ENCODE results near the gene TMEM200C.

The TMEM200C gene

GRCh38 chr18:5895299-5895875, at the start of gene TMEM200C:
Gene TMEM200C (minus strand): TSS chr18:5895522. CDS start chr18:5892063, 3,459 bp downstream.
- no peak for DNase-seq (ENCODE audit: low read depth)

- DNase-seq (ENCODE audit: low read depth), result no peak
Observed at GRCh38 chr18:5944448-5944847, 49.1 kb upstream of the TMEM200C start.

DNA sequence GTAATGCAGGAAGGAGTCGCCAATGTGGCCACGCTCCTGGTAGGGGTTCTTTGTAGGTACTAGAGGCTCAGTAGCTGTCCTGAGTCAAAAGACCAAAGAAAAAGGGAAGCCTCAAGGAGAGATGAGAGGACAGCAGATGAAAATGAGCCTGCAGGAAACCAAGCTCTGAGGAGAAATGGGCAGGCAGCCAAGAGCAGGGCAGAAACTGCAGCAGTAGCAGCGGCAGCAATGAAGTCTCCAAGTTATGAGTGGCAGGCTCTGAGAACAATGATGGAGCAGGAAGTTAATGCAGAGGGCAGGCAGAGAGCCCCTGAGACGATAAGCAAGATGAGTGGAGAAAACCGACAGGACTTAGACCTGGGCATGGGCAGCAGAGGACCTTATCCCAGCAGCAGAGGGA, 48.2 kb upstream of the TMEM200C start:
- no peak for DNase-seq (ENCODE audit: low read depth)

GRCh38 chr18:5942591-5942990, 47.3 kb upstream of the TMEM200C start:
- no peak for DNase-seq (ENCODE audit: low read depth)

- no peak for DNase-seq (ENCODE audit: low read depth)
Observed at GRCh38 chr18:5941890-5942289, 46.6 kb upstream of the TMEM200C start.

- no peak for DNase-seq (ENCODE audit: low read depth)
Observed at GRCh38 chr18:5939801-5940667, 44.7 kb upstream of the TMEM200C start.

DNA sequence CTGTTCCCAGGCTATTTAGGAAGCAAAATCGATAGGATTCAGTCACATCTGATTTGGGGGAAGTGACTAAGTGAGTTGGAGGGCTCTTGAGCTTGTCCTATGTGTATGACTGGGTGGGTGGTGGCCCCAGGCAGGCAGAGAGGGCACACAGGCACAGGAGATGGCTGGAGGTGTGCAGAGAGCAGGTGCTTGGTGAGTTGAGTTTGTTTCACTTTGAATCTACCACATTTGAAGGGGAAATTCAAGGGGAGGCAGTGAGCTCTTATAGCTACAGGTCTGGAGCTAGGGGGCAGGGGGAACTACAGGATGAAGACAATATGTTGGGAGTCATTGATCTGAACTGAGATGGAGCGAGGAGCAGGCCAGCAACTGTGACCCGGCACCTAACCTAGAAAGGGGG, 42.5 kb upstream of the TMEM200C start:
- DNase-seq (ENCODE audit: low read depth), result no peak

DNA sequence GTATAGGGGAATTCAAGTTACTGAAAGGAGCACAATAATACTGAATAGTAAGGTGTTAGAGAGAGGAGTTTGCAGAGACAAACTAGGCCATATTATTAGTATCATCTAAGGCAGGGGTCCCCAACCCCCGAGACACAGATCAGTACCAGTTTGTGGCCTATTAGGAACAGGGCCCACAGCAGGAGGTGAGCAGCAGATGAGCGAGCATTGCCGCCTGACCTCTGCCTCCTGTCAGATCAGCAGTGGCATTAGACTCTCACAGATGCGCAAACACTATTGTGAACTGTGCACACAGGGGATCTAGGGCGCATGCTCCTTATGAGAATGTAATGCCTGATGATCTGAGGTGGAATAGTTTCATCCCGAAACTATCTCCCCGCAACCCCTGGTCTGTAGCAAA, 41.8 kb upstream of the TMEM200C start:
- no peak for DNase-seq (ENCODE audit: low read depth)

DNA sequence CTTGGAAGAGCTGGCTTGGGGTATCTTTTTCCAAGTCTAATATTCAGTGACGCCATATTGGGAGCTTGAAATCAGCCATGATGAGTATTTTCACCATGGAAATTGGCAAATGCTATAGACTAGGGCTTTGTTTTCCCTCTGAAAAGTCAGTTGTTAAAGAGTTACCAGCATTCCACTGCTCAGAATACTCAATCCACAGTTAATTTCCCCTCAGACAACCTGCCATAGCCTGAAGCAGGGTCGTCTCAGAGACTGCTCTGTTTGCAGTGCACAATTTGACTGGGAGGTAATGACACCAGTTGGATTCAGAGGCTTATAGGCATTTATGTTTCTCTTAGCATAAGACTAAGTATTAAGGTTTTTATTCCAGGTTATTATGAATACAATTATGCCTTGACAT, 35.5 kb upstream of the TMEM200C start:
- no peak for DNase-seq (ENCODE audit: low read depth)

GRCh38 chr18:5918205-5918858, 23.0 kb upstream of the TMEM200C start:
- DNase-seq (ENCODE audit: low read depth), result no peak

DNA sequence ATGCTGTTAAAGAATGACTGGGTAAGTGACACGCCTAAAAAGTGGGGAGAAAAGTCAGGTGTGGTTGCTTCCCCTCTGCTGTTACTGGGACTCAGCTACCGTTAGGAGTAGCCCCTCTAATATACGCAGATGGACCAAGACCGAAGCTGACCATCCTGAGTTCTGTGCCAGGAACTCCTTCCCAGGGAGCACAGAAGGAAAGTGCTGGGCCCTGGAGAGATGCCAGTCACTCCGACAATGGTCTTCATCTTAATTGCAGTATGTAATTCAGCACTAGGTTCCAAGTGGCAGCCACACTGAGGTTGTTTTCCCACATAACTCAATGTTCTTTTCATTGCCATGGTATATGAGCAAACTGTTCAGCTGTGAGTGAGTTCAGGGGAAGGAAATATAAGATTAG, 19.6 kb upstream of the TMEM200C start:
- DNase-seq (ENCODE audit: low read depth), result no peak

DNA sequence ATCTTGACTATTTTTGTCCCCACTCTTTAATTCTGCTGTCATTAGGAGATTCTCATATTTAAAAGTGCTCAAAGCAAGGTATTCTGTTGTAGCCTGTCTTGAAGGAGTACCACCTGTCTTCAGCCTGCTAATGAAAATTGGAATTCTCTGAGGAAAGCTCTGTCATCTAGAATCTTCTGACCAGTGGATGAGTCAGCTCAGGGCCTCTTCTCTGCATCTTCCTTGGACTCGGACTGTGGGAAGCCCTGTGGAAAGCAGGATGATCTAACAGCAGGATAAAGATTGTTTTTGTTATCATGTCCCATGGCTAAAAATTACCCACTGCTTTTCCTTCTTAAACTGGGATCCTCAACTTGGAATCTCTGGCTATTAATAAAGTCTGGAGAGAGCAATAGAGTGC, 18.7 kb upstream of the TMEM200C start:
- DNase-seq (ENCODE audit: low read depth), result no peak

DNA sequence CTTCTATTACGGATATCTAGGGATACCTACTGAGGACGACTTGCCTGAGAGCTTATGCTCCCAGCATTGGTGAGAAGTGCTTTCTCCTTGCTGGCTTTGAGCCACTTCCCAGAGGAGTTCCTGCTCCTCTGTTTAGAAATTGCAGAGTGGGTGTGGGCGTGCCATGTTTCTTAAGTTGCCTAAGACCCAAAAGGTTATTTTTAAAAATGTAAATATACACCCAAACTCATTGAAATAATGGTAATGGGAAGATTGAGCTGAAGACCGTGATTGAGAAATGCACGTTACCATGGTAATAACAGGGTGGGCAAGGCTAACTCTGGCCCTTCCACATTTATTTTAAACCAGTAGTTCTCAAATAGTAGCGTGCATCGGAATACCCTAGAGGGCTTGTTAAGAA, 17.2 kb upstream of the TMEM200C start:
- DNase-seq (ENCODE audit: low read depth), result no peak

DNA sequence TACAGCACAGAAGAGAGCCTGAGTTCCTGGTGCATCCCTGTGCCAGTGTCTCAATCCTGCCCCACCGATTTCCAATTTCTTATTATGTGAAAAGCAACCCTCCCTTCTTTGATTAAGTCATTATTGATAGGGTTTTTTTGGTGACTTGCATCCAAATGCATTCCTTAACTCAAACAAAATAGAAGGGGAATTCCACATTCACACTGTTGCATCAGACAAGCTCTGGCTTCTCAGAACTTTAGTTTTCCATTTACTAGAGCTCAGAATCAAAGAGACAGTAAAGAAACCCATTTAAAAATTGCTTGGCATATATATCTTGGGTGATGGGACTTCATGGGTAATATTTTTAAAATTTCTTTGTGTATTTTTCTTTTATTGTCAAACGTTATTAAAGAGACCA, 13.8 kb upstream of the TMEM200C start:
- no peak for DNase-seq (ENCODE audit: low read depth)

- no peak for DNase-seq (ENCODE audit: low read depth)
Observed at GRCh38 chr18:5903386-5903785, 8.1 kb upstream of the TMEM200C start.

DNA sequence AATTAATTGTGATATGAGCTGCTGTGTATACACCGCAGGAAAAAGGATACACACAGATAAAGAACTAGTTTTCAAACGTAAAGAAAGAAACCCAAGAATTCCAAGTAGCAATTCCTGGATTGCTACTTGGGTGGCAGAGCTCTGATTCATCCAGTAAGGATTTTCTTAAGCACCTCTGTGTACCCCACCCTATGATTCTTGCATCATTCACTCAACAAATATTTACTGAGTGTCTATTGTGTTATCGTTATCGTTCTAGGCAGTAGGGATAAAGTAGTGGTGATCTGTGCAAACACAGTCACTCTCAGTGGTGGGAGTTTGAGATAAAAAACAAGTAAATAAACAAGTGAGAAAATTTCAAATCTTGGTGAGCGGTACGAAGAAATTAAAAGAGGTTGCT, 4.9 kb upstream of the TMEM200C start:
- DNase-seq (ENCODE audit: low read depth), result peak; percentile 20

DNA sequence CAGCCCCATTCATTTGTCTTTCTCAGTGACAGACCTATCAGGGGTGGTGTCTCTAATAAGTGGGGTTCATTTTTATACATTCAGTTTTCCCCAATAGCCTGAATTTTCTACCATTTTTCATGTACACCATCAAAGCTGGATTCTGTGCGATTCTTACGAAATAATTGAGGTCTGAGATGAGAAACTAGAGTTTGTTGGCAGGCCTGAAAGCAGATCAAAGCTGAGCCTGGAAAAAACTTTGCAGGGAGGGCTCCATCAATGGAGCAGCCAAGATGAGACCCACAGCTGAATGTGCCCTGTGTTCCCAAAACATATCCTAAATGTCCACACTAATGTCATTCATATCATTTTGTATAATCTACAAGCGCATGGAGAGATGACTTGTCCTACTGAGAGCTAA, 4.5 kb upstream of the TMEM200C start:
- no peak for DNase-seq (ENCODE audit: low read depth)

DNA sequence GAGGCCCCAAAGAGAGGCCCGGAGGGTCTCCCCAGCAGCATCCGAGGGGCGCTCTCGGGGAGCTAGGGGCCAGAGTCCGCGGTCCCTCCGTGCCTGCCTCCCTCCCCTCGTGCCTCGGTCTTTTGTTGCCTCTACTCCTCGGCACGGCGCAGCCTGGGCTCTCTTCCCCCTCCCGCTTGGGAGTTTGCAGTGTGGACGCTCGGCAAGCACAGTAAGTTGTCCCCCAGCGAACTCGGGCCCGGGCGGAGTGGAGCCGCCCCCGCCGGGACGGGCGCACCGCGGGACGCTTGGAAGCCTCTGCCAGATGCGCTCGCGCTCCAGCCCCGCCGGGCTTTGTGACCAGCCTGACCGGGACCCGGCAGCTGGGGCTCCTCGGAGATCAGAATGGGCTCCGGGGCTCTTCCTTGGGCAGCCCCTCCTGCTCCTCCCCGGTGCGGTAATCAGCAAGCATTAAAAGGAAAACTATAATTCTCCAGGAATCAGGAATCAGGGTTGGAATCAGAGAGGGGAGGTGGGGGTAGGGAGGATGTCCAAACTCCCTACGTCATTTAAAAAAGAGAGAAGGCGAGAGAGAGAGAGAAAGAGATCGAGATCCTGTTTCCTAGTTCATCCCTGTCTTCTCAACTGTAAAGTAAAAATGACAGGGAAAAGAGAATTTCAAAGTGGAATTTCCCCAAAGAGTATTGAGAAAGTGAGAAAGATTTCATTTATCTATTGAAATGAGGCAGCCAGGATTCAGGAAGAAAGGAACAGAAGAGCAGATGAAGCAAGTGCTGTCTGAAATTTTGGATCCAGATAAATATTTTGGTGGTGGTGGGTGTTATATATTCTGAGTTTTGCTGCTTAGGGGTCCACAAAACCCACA, 786 bp upstream of the TMEM200C start:
- no peak for DNase-seq (ENCODE audit: low read depth)

GRCh38 chr18:5894611-5895298, 567 bp downstream of the TMEM200C start:
- no peak for DNase-seq (ENCODE audit: low read depth)

DNA sequence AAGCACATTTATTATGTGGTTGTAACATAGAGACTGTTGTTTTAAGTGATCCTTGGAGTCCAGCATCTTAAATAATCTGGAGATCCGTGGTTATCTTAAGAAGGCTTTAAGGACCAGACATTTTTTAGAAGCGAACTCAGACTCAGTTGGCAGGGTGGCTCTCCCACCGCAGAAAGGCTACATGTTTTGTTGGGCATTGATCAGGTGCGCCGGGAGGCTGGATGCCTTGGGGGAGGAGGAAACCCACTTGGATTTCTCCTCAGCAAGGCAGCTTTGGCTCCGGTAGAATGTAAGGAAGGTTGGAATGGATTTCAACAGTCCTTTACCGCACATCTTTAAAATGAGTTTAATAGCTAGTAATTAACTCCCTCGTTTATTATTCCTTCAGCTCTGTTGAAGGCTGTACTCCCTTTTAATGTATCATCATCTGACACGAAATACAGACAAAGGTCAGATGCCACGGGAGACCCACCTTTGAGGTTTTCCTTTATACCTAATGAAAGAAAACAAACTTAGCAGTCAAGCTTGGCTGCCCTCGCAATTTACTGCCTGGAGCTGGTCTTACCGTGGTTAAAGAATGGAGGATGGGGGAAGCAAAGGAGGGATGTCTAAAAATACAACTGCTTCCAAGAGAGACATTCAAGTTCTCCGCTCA, 1.2 kb downstream of the TMEM200C start:
- no peak for DNase-seq (ENCODE audit: low read depth)

DNA sequence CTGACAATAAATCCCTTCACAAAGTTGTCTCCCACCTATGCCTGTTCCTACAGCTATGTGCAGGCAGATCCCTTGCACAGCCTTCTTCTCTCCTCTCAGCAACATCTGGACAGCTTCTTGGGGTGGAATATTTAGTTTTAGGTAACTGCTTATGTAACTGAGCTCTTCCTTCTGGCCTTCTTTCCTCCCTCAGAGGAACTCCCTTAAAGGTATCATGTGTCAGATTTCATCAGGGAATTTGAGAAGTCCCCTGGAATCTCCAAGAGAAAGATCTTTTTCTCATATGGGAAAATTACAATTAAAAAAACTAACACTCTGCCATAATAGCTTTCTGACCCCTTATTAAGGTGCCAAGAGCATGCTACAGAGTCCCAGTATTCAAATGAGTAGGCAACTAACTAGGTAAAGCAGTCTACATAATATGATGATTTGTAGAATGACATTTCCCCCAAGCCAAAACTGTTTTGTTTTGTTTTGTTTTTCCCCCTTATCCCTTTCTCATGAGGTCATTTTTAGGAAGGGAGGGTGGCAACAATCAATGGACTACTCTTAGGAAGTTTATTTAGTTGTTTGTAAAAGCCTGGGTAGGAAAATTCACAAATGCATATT, 2.4 kb downstream of the TMEM200C start:
- no peak for DNase-seq (ENCODE audit: low read depth)
